Fibroblast of the conjunctiva (primary cell): ENCODE measurements around the gene MND1.
"Not testable (repeated sequence)": the region's sequence is repeated elsewhere in the genome, so short reads cannot be mapped to it uniquely, and the experiment has no call there.

Experiments used
- DNase-seq: peaks from one replicate; pipeline ENCODE4 v3.0.0-alpha.2; 2010; ENCODE audit warnings: low read depth

The MND1 gene

GRCh38 chr4:153403726-153404125, 59.2 kb downstream of the MND1 start:
- DNase-seq = no peak

DNA sequence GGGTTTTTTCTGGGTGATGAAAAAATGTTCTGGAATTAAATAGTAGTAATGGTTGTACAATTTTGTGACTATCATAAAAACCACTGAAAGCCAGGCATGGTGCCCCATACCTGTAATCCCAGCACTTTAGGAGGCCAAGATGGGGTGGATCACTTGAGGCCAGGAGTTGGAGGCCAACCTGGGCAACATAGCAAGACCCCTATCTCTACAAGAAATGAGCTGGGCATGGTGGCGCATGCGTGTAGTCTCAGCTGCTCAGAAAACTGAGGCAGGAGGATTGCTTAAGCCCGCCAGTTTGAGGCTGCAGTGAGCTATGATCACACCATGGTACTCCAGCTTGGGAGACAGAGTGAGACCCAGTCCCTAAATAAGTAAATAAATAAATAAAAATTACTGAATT, 63.4 kb downstream of the MND1 start:
- DNase-seq = no peak

DNA sequence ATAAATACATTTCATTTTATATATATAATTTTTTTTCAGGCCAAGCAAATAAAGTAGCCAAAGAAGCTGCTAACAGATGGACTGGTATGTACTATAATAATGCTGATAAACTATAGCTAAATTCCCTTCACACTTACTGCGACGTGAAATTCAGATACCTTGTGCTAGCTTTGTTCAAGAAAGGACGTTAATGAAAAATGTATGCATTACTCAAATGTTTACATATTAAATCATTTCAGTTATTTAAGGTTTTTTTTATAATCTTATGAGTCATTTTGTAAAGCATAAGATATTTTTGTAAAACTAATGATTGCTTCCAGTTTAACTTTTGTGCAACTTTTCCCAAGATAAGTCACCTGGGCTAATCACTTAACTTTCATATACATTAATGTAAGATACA, 64.4 kb downstream of the MND1 start:
- no peak for DNase-seq

DNA sequence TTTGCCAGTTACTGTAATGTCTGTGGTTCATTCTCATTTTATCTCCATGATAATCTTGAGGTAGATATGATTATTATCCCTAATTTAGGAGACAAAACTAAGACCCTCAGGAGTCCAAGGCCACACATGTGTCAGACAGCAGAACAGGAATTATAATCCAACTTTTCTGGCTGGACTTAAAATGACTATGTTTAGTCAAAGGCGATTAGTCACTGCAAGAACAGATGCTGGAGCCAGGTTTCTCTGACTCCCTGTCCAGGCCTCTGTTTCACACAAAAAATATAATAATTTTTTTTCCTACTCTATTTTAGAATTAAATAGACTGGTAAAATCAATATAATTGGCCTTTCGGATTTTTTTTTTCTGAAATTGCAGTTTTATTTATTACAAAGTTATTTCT, 64.9 kb downstream of the MND1 start:
- peak; percentile 38 for DNase-seq

DNA sequence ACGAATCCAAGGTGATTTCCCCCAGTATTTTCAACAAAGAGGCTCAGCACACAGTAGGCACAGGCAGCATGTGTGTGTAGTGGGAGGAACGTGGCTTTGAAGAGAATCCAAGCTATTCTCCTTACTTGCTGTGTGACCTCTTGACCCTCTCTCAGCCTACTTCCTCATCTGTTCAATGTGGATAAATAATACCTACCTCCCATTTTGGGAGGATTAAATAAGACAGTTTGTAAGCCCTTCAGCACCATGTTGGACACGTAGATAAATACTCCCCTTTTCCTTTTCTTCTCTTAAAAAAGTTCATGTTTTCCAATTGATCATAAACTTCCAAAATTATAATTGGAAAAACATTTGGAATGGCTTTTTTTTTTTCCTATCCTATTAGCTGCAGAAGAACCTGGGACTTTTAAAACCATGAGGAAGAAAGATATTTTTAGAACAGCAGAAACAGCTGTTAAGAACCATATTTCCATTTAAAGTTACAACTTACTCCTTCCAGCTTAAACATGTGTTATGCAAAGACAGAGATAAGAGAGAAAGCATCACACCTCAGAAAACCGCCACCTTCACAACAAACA, 65.5 kb downstream of the MND1 start:
- no peak for DNase-seq

DNA sequence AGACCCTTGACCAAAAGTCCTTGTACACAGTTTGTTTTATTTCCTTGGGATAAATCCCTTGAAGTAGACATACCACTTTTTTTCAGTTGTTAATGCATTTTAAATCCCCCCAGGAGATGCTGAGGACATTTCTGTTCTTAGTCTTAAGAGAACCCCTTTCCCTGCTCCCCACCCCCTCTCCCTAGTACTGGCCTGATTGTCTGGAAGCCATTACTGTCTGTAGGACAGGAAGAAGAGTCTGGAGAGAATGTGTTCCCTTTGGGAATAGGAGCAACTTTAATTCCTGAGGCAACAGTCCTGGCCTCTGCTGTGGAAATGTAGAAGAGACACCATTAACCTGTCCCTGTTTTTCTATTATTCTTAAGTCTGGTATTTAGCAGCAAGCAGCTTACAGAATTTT, 69.4 kb downstream of the MND1 start:
- DNase-seq = no peak

DNA sequence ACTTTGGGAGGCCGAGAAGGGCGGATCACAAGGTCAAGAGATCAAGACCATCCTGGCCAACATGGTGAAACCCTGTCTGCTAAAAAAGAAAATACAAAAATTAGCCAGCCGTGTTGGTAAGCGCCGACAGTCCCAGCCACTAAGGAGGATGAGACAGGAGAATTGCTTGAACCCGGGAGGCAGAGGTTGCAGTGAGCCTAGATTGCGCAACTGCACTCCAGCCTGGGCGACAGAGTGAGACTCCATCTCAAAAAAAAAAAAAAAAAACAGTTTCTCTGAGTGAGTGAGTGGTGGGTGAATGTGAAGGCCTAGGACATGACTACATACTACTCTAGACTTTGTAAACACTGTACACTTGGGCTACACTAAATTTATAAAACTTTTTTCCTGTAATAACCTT, 72.0 kb downstream of the MND1 start:
- not testable (repeated sequence) for DNase-seq

GRCh38 chr4:153418121-153418520, 73.6 kb downstream of the MND1 start:
- DNase-seq = no peak

GRCh38 chr4:153418558-153418957, 74.1 kb downstream of the MND1 start:
- no peak for DNase-seq

GRCh38 chr4:153419029-153419428, 74.5 kb downstream of the MND1 start:
- DNase-seq = no peak

GRCh38 chr4:153419673-153420278, 75.3 kb downstream of the MND1 start:
- no peak for DNase-seq

GRCh38 chr4:153420361-153420760, 75.9 kb downstream of the MND1 start:
- DNase-seq = no peak

DNA sequence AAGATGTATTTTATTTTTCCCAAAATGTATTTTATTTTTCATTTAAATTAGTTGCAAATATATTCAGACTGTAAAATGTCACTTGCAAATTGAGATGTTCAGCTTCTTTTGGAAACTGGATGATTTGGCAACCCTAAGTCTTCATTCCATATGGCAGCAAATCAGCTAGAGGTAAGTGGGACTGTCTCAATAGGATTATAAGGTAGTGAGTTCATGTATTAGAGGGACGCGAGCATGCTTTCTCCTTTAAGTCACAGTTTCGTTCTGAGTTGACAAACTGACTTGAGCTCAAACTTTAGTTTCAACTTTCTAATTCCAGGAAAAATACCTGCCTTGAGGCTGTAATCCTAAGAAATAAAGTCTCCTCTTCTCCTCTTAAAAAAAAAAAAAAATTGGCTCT, 77.5 kb downstream of the MND1 start:
- no peak for DNase-seq

DNA sequence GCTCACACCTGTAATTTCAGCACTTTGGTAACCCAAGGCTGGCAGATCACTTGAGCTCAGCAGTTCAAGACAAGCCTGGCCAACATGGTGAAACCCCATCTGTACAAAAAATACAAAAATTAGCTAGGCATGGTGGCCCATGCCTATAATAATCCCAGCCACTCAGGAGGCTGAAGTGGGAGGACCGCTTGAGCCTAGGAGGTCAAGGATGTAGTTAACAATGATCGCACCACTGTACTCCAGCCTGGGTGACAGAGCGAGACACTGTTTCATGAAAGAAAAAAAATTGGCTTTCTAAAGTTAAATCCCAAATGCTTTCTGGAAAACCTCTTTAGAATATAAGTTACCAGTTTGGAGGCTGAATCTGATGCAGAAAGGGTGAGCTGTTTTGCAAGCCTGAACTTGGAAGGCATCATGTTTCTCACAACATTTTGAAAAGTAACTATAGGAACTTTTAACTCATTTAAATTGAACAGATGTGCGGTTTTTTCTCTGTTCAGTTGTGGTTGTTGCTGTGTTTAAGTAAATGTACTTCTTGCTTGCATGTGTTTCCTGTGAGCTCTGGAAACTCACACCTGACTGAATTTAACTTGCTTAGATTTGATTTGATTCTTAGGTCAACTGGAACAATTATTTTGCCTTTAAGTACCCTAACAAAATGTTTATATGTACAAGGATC, 81.9 kb downstream of the MND1 start:
- no peak for DNase-seq

DNA sequence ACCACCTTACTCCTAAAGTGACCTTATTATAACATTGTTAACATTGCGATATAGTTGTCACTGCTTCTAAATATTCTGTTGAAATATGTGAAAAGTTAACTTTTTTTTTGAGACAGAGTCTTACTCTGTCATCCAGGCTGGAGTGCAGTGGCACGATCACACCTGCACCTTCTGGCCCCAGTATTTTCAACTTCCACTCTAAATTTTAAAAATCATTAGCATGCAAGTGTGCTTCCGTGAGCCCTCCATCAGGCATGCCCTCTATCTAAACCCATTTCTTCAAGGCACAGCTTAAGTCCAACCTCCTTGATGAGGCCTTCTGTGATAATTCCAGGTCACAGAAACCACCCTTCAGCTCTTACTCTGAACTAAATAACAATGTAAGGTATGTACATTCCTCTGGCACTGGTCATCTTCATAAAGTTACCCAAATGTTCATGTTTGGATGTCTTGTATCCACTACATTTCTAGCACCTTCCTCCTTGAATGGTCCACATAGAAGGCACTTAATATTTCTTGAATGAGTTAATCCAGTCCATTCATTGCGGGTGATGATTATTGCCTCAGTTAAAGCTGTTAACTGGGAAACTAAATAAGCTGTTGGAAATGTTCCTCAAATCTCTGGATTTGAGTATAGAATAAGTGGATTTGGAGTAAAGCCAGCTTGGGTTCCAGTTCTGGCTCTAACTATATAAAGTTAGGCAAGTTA, 83.0 kb downstream of the MND1 start:
- no peak for DNase-seq

- no peak for DNase-seq
Measured at GRCh38 chr4:153428941-153429475, 84.5 kb downstream of the MND1 start.

GRCh38 chr4:153432965-153433753, 88.7 kb downstream of the MND1 start:
- DNase-seq = peak; percentile 66

DNA sequence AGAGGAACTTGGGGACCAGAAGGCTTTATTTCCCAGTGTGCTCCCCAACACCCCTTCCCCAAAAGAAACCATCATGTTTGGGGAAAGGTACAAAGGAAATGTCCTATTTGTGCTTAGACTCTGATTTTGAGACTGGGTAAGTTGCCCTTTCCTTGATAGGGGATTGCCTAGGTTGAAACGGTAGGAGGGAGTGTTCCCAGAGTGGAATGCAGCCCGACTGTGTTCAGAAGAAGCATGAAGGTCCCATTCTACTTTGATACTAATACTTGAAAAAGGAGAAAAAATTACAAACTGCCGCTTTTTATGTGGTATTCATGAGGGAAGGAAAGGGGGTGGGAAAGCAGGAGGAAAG, 89.2 kb downstream of the MND1 start:
- no peak for DNase-seq

DNA sequence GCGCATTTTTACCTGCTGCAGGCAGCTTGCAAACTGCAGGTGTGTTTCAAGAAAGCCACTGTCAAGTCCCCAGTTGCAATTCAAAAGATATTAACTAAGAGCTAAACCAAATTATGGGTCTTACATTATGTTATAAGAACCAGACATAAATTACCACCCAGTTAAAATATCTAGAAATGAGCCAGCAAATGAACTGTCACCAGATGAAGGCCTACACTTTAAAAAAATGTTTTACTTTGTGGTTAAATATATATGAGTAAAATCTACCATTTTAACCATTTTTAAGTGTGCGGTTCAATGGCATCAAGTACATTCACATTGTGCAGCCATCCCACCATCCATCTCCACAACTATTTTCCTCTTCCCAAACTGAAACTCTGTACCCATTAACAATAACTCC, 89.7 kb downstream of the MND1 start:
- DNase-seq = no peak

- DNase-seq = no peak
Measured at GRCh38 chr4:153438916-153439756, 94.6 kb downstream of the MND1 start.

DNA sequence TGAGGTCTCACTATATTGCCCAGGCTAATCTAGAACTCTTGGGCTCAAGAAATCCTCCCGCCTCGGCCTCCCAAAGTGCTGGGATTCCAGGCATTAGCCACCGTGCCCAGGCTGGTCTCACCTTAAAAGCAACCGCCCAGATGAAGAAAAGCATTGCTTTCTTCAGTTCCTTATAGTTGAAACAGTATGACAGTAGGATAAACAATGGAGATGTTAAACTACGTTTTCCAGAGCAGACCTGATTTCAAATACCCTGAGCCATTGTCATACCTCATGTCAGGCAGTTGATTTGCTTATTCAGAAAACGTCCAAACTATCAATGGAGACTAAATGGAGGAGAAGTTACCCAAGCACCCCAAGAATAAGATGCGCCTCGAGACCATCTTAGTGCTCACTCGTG, 95.3 kb downstream of the MND1 start:
- DNase-seq = no peak
